Measurements from ENCODE around the gene PLEKHJ1. TPM values are rescaled to one million over a fixed set of nuclear protein-coding genes. Genes with fewer than 3 reads are reported as not detected.

Gene PLEKHJ1
- total RNA-seq, 1 donor from 2014 or later, result 126 TPM

DNA sequence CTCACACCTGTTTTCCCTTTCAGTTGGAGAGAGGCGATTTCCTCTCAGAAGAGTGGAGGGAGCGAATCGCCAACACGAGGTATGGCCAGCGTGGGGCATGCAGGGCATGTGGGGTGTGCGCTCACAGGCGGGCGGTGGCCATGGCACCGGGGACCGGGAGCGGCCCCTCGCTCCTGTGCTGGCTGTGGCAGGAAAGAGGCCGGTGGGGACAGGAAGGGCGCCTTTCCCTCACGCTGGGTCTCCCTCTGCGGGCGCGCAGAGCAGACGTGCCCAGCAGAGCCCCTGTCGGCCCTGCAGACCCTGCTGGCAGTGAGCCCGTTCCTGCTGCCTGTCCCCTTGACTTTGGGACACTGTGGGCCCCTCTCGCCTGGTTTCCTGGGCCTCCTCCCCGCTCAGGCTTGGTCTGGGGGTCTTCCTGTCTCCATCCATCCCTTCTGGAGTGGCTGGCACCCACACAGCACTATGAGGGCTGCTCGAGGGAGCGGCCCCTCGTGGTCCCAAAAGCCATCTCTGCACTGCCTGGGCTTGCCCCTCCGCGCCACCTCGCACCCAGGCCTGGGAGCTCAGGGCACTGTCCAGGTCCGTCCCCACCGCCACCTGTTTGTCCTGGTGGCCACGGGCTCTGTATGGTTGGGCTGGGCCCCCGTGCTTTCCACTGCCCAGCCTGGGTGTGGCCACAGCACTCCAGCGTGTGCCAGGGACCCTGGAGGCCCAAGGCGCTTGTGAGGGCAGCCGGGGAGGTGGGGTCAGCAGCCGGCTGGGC lies 36.1 kb downstream of the PLEKHJ1 start:
- peaks cover 6% of the 10 kb centered on the region for H3K4me1 Mint-ChIP-seq (ENCODE audit: unreplicated experiment)
- H3K4me3 Mint-ChIP-seq (ENCODE audit: unreplicated experiment), result no peak overlapping the region
- H3K27me3 Mint-ChIP-seq (ENCODE audit: unreplicated experiment), result peaks cover 11% of the 10 kb centered on the region
- no peak overlapping the region for H3K27ac Mint-ChIP-seq (ENCODE audit: unreplicated experiment)
- TF ChIP-seq, protein P1, sequence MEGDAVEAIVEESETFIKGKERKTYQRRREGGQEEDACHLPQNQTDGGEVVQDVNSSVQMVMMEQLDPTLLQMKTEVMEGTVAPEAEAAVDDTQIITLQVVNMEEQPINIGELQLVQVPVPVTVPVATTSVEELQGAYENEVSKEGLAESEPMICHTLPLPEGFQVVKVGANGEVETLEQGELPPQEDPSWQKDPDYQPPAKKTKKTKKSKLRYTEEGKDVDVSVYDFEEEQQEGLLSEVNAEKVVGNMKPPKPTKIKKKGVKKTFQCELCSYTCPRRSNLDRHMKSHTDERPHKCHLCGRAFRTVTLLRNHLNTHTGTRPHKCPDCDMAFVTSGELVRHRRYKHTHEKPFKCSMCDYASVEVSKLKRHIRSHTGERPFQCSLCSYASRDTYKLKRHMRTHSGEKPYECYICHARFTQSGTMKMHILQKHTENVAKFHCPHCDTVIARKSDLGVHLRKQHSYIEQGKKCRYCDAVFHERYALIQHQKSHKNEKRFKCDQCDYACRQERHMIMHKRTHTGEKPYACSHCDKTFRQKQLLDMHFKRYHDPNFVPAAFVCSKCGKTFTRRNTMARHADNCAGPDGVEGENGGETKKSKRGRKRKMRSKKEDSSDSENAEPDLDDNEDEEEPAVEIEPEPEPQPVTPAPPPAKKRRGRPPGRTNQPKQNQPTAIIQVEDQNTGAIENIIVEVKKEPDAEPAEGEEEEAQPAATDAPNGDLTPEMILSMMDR (IDR thresholded peaks at IDR 0.05; ENCODE audit: unreplicated experiment), result no peak
- no peaks in the 10 kb centered on the region for H3K9me3 Mint-ChIP-seq (ENCODE audit: unreplicated experiment)
- DNase-seq (ENCODE audit: low spot score), result no peak
- H3K36me3 Mint-ChIP-seq (ENCODE audit: low read depth, unreplicated experiment), result peaks cover 19% of the 10 kb centered on the region

DNA sequence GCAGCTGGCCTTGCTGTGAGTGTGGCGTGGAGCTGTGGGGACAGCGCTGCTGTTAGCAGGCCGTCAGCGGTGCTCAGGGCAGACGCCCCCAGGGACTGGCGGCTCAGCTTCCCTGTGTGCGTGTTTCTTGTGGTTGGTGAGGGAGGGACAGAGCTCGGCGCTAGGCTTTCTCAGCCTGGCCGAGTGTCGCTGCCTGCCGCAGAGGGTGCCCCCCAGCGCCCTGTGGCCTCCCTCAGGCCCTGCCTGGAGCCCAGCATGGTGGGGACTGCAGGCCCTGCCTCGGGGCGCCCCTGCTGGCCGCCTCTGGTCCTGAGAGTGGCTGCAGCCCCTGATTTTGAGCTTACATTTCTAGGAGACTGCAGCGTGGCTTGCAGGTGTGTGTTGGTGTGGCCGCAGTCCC lies 36.9 kb downstream of the PLEKHJ1 start:
- Mint-ChIP-seq H3K27me3 (ENCODE audit: unreplicated experiment) (peaks cover 12% of the 10 kb centered on the region), H3K9me3 (ENCODE audit: unreplicated experiment) (no peaks in the 10 kb centered on the region), H3K36me3 (ENCODE audit: low read depth, unreplicated experiment) (peaks cover 16% of the 10 kb centered on the region), H3K4me3 (ENCODE audit: unreplicated experiment) (peak overlapping the region; percentile 78), H3K4me1 (ENCODE audit: unreplicated experiment) (peaks cover 6% of the 10 kb centered on the region), H3K27ac (ENCODE audit: unreplicated experiment) (peak overlapping the region; percentile 61)
- TF ChIP-seq, protein P1 (IDR thresholded peaks at IDR 0.05; ENCODE audit: unreplicated experiment), result peak; percentile 52
- peak; percentile 35 for DNase-seq (ENCODE audit: low spot score)

DNA sequence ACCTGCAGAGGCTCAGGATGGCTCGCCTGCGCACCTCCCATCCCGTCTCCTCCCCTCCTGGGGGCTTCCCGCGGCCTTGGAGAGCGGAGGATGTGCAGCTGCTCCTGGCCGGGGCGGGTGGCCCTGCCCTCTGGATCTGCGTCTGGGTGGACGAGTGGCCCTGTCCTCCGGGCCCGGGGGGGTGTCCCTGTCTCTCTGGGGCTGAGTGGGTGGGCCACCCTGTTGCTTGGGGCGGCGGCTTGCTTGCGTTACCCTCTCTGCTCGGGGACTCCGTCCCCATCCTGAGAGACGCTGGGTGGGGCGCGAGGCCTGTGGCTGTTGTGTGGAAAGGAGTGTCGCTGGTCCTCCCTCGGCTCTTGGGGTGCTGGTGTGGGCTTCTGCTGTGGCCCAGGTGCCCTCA lies 37.8 kb downstream of the PLEKHJ1 start:
- TF ChIP-seq, protein P1 (IDR thresholded peaks at IDR 0.05; ENCODE audit: unreplicated experiment), result no peak
- Mint-ChIP-seq H3K27me3 (ENCODE audit: unreplicated experiment) (peaks cover 14% of the 10 kb centered on the region), H3K4me1 (ENCODE audit: unreplicated experiment) (peaks cover 6% of the 10 kb centered on the region), H3K27ac (ENCODE audit: unreplicated experiment) (no peak overlapping the region), H3K36me3 (ENCODE audit: low read depth, unreplicated experiment) (peaks cover 12% of the 10 kb centered on the region), H3K4me3 (ENCODE audit: unreplicated experiment) (no peak overlapping the region), H3K9me3 (ENCODE audit: unreplicated experiment) (no peaks in the 10 kb centered on the region)
- DNase-seq (ENCODE audit: low spot score), result no peak

DNA sequence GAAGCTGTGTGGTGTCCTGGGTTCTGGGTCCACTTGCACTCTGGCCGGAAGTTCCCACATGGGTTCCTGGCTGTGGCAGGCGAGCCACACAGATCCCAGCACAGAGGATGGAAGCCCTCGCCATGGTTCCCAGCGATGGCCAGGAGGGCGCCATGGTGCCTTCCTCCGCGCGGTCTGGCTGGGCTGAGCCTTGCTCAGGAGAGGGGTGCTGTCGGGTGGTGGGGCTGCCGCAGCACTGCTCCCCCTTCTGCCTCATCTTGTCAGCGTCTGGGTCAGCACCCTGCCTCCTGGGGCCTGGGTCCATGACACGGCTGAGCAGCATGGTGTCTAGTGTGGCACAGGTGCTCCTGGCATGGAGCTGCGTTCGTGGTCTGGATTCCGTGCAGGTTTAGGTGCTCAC lies 38.9 kb downstream of the PLEKHJ1 start:
- no peaks in the 10 kb centered on the region for H3K9me3 Mint-ChIP-seq (ENCODE audit: unreplicated experiment)
- H3K36me3 Mint-ChIP-seq (ENCODE audit: low read depth, unreplicated experiment), result peaks cover 17% of the 10 kb centered on the region
- no peak overlapping the region for H3K27ac Mint-ChIP-seq (ENCODE audit: unreplicated experiment)
- peaks cover 13% of the 10 kb centered on the region for H3K27me3 Mint-ChIP-seq (ENCODE audit: unreplicated experiment)
- no peak for DNase-seq (ENCODE audit: low spot score)
- TF ChIP-seq, protein P1 (IDR thresholded peaks at IDR 0.05; ENCODE audit: unreplicated experiment), result no peak
- peaks cover 6% of the 10 kb centered on the region for H3K4me1 Mint-ChIP-seq (ENCODE audit: unreplicated experiment)
- no peak overlapping the region for H3K4me3 Mint-ChIP-seq (ENCODE audit: unreplicated experiment)

DNA sequence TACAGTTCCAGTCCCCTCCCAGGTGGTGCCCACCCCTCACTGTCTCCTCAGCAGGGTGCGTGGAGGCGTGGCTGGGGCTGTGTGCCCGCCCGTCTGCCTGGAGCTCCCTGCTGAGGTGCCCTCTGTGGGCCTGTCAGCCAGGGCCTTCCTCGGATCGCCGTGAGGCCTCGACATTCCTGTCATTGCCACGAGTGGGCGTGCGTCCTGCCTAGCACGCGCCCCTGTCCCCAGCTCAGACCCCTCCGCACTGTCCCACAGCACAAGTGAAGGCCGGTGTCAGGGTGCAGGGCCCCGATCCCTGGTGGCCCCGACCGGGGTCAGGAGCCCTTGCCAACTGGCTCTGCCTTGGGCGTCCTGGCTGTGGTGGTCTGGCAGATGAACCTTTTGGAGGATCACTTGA lies 40.2 kb downstream of the PLEKHJ1 start:
- Mint-ChIP-seq H3K27ac (ENCODE audit: unreplicated experiment) (no peak overlapping the region), H3K9me3 (ENCODE audit: unreplicated experiment) (no peaks in the 10 kb centered on the region), H3K27me3 (ENCODE audit: unreplicated experiment) (peaks cover 12% of the 10 kb centered on the region), H3K4me1 (ENCODE audit: unreplicated experiment) (peaks cover 4% of the 10 kb centered on the region), H3K4me3 (ENCODE audit: unreplicated experiment) (no peak overlapping the region), H3K36me3 (ENCODE audit: low read depth, unreplicated experiment) (peaks cover 20% of the 10 kb centered on the region)
- DNase-seq (ENCODE audit: low spot score), result no peak
- TF ChIP-seq, protein P1 (IDR thresholded peaks at IDR 0.05; ENCODE audit: unreplicated experiment), result no peak
